CD4-positive, alpha-beta T cell (primary cell): ENCODE results near the gene AFG3L2. TPM values are rescaled to one million over a fixed set of nuclear protein-coding genes. Genes with fewer than 3 reads are reported as not detected.

Source experiments
- ATAC-seq: fragments of 200-7000 bp; cut with Tn5 transposase; one replicate; pipeline ENCODE4 v1.10.0; 2022; ENCODE audit warnings: mild to moderate bottlenecking; ENCODE audit not compliant: poor library complexity
- CTCF ChIA-PET: fragments of 350-600 bp; sonication (Branson Sonifier 250); formaldehyde crosslinking; loops from one replicate; lab custom pipeline; 2021; ENCODE audit warnings: antibody characterized with exemption, inconsistent platforms; lab: Charles Lee
- POLR2A ChIA-PET: fragments of 350-600 bp; sonication (Branson Sonifier 250); formaldehyde crosslinking; loops from one replicate; lab custom pipeline; 2021; ENCODE audit warnings: antibody characterized with exemption, inconsistent platforms; lab: Charles Lee
- DNase-seq, 14 experiments: peaks; one replicate each; pipeline ENCODE4 v3.0.0-alpha.2; 2013 to 2020; ENCODE audit warnings: mixed read lengths in 2 of 14
- H3K27ac ChIP-seq, 2 donors: one replicate each; pipeline versions ENCODE4 v1.5.1 to v1.7.0; 2013; ENCODE audit warnings: low read length in 2 of 2, low read depth in 1 of 2, mild to moderate bottlenecking in 1 of 2
- H3K27me3 ChIP-seq, 2 experiments: 1 replicate in 1 of 2; 2 replicates in 1 of 2; pipeline versions ENCODE4 v1.6.1 to v1.7.0; 2013; ENCODE audit warnings: low read length in 2 of 2, control low read depth in 1 of 2, mild to moderate bottlenecking in 1 of 2, moderate library complexity in 1 of 2; ENCODE audit not compliant: insufficient read depth in 2 of 2, control insufficient read depth in 1 of 2
- H3K36me3 ChIP-seq: one replicate; pipeline ENCODE4 v1.6.1; 2013; ENCODE audit warnings: low read length, control low read depth; ENCODE audit not compliant: insufficient read depth
- H3K4me1 ChIP-seq: one replicate; pipeline ENCODE4 v1.6.1; 2013; ENCODE audit warnings: low read length, control low read depth; ENCODE audit not compliant: insufficient read depth
- H3K4me3 ChIP-seq: one replicate; pipeline ENCODE4 v1.5.1; 2013; ENCODE audit warnings: mild to moderate bottlenecking, low read length, moderate library complexity
- H3K9me3 ChIP-seq, 2 experiments: 1 replicate in 1 of 2; 2 replicates in 1 of 2; pipeline versions ENCODE4 v1.6.1 to v1.7.0; 2013; ENCODE audit warnings: low read length in 2 of 2, mild to moderate bottlenecking in 2 of 2, control low read depth in 1 of 2, moderate library complexity in 1 of 2; ENCODE audit not compliant: control insufficient read depth in 1 of 2, insufficient read depth in 1 of 2
- H3K27ac Mint-ChIP-seq: one replicate; pipeline ENCODE4 v1.8.0; 2020; ENCODE audit warnings: mixed read lengths
- H3K27me3 Mint-ChIP-seq: one replicate; pipeline ENCODE4 v1.8.0; 2021; ENCODE audit warnings: mixed read lengths
- H3K36me3 Mint-ChIP-seq: one replicate; pipeline ENCODE4 v1.8.0; 2021; ENCODE audit warnings: low read depth, mixed read lengths
- H3K4me1 Mint-ChIP-seq: one replicate; pipeline ENCODE4 v1.8.0; 2021; ENCODE audit warnings: low read depth, mixed read lengths
- H3K4me3 Mint-ChIP-seq: one replicate; pipeline ENCODE4 v1.8.0; 2020; ENCODE audit warnings: mild to moderate bottlenecking, mixed read lengths
- H3K9me3 Mint-ChIP-seq: one replicate; pipeline ENCODE4 v1.8.0; 2020; ENCODE audit warnings: mixed read lengths
- intact Hi-C, 2 experiments: fragments of 100-400 bp; cut with DNase I in 1 of 2; cut with micrococcal nuclease in 1 of 2; formaldehyde crosslinking; loops; one replicate each; pipeline versions ENCODE4 v1.15.1 to v1.9.0; 2023 to 2025; cut with DNase I, micrococcal nuclease
- total RNA-seq, 174 experiments: library from RNA in 2 of 174; stranded (reverse) in 2 of 174; gene quantifications; one replicate each; pipeline ENCODE4 v1.2.3 and lab custom pipeline; 2021 to 2026
- TF ChIP-seq, protein P1 (sequence below): fragments of 200-600 bp; IDR thresholded peaks from one replicate; pipeline ENCODE4 v1.8.0; 2022; ENCODE audit warnings: antibody characterized with exemption, mild to moderate bottlenecking

Gene AFG3L2
- total RNA-seq, 2 experiments from 2014 or later: 40.4 to 46.8 TPM

GRCh38 chr18:12318334-12318697, 58.7 kb downstream of the AFG3L2 start:
- TF ChIP-seq, protein P1, sequence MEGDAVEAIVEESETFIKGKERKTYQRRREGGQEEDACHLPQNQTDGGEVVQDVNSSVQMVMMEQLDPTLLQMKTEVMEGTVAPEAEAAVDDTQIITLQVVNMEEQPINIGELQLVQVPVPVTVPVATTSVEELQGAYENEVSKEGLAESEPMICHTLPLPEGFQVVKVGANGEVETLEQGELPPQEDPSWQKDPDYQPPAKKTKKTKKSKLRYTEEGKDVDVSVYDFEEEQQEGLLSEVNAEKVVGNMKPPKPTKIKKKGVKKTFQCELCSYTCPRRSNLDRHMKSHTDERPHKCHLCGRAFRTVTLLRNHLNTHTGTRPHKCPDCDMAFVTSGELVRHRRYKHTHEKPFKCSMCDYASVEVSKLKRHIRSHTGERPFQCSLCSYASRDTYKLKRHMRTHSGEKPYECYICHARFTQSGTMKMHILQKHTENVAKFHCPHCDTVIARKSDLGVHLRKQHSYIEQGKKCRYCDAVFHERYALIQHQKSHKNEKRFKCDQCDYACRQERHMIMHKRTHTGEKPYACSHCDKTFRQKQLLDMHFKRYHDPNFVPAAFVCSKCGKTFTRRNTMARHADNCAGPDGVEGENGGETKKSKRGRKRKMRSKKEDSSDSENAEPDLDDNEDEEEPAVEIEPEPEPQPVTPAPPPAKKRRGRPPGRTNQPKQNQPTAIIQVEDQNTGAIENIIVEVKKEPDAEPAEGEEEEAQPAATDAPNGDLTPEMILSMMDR: no peak
- Histone ChIP-seq H3K4me3 (no peak overlapping the region), H3K4me1 (no peaks in the 10 kb centered on the region), H3K9me3 (no peaks in the 10 kb centered on the region), H3K27me3 (no peaks in the 10 kb centered on the region), H3K27ac (no peak overlapping the region), H3K36me3 (no peaks in the 10 kb centered on the region)
- no peaks in the 10 kb centered on the region for H3K9me3 Mint-ChIP-seq
- POLR2A ChIA-PET: no interaction called here
- no peak for DNase-seq
- CTCF ChIA-PET: interaction anchor here (1.5 kb wide), 1 partner anchor 10 kb away, joined by 5 read pairs; no protein-coding TSS in a partner anchor
- intact Hi-C loops: no loop called here
- peaks cover 5% of the 10 kb centered on the region for H3K27me3 Mint-ChIP-seq
- no peak overlapping the region for H3K27ac Mint-ChIP-seq
- H3K36me3 Mint-ChIP-seq: peaks cover 11% of the 10 kb centered on the region
- H3K4me1 Mint-ChIP-seq: no peaks in the 10 kb centered on the region
- H3K4me3 Mint-ChIP-seq: no peak overlapping the region
- ATAC-seq: no peak

DNA sequence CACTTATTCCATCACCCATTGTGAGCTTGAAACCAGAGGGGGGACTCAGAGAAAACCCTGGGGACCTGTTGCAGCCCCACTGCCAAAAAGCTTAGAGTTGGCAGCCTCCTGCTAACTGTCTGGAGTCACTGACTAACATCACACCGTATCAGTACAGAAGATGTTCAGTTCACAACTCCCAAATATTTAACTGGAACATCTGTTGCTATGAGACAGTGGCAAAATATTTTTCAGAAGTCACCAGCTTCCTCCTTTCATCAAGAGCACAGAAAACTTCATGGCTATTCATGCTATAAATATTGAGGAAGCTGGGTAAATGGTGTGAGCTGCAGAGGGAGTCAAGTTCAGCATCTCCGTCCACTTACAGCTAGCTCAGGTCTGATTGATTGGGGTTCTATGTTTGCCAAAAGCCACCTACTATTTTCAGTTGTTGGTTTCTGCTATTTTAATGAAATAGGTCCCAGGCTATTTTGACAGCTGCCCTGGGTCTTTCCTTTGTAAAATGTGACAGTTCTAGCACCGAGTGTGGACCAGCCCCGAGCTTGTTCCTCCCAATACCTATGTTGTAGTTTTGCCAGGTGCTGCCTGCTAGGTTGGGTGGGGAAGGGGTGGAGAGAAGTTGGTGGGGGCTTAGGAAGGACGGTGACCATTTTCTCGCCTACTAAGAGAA, 59.2 kb downstream of the AFG3L2 start:
- ChIA-PET CTCF (interaction anchor here (1.5 kb wide), 1 partner anchor 10 kb away, joined by 5 read pairs; no protein-coding TSS in a partner anchor), POLR2A (no interaction called here)
- Mint-ChIP-seq H3K9me3 (no peaks in the 10 kb centered on the region), H3K27me3 (peaks cover 9% of the 10 kb centered on the region), H3K4me3 (no peak overlapping the region), H3K4me1 (no peaks in the 10 kb centered on the region), H3K36me3 (peaks cover 7% of the 10 kb centered on the region), H3K27ac (no peak overlapping the region)
- intact Hi-C loops: no loop called here
- no peak for ATAC-seq
- peaks cover 0 to 1% of the 10 kb centered on the region in 2 experiments for H3K9me3 ChIP-seq
- DNase-seq: peak in 2 of 14 experiments; percentile 17 to 37
- TF ChIP-seq, protein P1: no peak
- H3K36me3 ChIP-seq: no peaks in the 10 kb centered on the region
- no peak overlapping the region for H3K4me3 ChIP-seq
- no peak overlapping the region for H3K27ac ChIP-seq
- H3K4me1 ChIP-seq: no peaks in the 10 kb centered on the region
- no peaks in the 10 kb centered on the region for H3K27me3 ChIP-seq

- H3K36me3 Mint-ChIP-seq: peaks cover 6% of the 10 kb centered on the region
- TF ChIP-seq, protein P1: no peak
- peaks cover 19% of the 10 kb centered on the region for H3K27me3 Mint-ChIP-seq
- H3K27ac ChIP-seq: no peak overlapping the region
- H3K27me3 ChIP-seq: peaks cover under 1 to 7% of the 10 kb centered on the region in 2 experiments
- ATAC-seq (no peak), DNase-seq (no peak)
- no peak overlapping the region for H3K4me3 Mint-ChIP-seq
- ChIA-PET CTCF (no interaction called here), POLR2A (no interaction called here)
- intact Hi-C loops: no loop called here
- H3K36me3 ChIP-seq: no peaks in the 10 kb centered on the region
- H3K4me1 ChIP-seq: no peaks in the 10 kb centered on the region
- H3K9me3 Mint-ChIP-seq: peaks cover 3% of the 10 kb centered on the region
- no peaks in the 10 kb centered on the region for H3K4me1 Mint-ChIP-seq
- H3K4me3 ChIP-seq: no peak overlapping the region
- H3K9me3 ChIP-seq: peaks cover 0 to 12% of the 10 kb centered on the region in 2 experiments
- H3K27ac Mint-ChIP-seq: no peak overlapping the region
Observed at GRCh38 chr18:12315911-12316310, 61.1 kb downstream of the AFG3L2 start.
